GM12873 (cell line): ENCODE measurements around the gene HORMAD1.

Experiments used
- TF ChIP-seq, protein P1 (sequence below): IDR thresholded peaks from 2 replicates; pipeline ENCODE4 v1.5.1; 2012; ENCODE audit warnings: low read depth, mild to moderate bottlenecking, moderate library complexity, low read length, control low read depth; ENCODE audit not compliant: insufficient read depth; ENCODE audit errors: missing control alignments

Gene HORMAD1

GRCh38 chr1:150753416-150753815, 32.7 kb upstream of the HORMAD1 start:
- TF ChIP-seq, protein P1, sequence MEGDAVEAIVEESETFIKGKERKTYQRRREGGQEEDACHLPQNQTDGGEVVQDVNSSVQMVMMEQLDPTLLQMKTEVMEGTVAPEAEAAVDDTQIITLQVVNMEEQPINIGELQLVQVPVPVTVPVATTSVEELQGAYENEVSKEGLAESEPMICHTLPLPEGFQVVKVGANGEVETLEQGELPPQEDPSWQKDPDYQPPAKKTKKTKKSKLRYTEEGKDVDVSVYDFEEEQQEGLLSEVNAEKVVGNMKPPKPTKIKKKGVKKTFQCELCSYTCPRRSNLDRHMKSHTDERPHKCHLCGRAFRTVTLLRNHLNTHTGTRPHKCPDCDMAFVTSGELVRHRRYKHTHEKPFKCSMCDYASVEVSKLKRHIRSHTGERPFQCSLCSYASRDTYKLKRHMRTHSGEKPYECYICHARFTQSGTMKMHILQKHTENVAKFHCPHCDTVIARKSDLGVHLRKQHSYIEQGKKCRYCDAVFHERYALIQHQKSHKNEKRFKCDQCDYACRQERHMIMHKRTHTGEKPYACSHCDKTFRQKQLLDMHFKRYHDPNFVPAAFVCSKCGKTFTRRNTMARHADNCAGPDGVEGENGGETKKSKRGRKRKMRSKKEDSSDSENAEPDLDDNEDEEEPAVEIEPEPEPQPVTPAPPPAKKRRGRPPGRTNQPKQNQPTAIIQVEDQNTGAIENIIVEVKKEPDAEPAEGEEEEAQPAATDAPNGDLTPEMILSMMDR: no peak

DNA sequence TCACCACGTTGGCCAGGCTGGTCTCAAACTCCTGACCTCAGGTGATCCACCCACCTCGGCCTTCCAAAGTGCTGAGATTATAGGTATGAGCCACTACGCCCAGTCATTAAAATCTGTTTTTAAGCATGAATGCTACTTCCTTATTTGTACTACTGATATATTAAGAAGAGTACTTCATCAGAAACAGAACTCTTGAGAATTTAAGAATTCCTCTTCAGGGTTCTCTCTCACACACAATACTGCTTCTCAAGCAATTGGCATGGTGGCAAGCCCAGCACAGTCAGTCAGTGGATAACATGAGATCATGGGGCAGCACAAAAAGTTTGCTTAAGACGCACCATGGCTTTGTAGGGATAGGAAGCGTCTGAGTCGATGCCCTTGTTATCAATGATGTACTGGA, 30.7 kb upstream of the HORMAD1 start:
- TF ChIP-seq, protein P1: no peak

GRCh38 chr1:150749720-150750311, 29.1 kb upstream of the HORMAD1 start:
- TF ChIP-seq, protein P1: no peak

DNA sequence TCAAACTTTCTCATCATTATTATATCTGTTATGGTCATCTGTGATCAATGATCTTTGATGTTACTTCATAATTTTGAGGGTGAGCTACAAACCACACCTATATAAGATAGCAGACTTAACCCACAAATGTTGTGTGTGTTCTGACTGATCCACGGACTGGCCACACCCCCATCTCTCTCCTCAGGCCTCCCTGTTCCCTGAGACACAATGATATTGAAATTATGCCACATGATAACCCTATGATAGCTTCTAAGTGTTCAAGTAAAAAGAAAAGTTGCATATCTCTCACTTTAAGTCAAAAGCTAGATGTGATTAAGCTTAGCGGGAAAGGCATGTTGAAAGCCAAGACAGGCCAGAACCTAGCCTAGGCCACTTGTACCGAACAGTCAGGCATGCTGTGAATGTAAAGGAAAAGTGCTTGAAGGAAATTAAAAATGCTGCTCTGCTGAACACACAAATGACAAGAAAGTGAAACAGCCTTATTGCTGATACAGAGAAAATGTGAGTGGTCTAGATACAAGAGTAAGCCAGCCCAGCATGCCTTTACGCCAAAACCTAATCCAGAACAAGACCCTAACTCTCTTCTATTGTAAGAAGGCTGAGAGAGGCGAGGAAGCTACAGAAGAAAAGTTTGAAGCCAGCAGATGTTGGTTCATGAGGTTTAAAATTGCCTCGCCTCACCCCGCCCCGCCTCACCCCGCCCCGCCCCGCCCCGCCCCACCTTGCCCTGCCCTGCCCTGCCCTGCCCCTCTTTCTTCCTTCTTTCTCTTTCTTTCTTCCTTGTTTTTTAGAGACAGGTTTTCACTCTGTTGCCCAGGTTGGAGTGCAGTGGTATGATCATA, 28.4 kb upstream of the HORMAD1 start:
- TF ChIP-seq, protein P1: no peak

DNA sequence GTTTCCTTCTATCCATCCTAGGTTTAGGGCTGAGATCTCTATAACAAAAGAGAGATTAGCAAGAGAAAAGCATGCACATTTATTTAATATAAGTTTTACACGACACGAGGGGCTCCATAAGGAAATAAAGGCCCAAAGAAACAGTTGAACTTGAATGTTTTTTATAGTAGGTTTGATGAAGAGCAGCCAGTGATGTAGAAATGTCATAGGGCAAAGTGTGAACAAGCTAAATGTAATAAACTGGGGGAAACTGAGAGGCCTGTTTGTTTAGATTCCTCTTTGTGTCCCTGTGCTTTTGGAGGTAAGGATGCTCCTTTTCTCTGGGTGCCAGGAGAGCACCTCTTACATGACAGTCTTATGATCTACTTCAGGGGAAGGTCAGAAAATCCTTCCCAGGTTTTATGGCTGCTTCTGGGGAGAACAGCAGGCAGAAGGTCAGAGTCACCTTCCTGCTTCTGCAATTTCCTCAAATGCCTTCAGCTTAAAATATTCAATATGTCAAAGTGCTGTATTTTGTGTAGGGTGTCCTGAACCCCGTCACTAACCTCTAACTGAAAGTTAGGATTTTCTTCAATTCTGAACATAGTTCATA, 9.5 kb upstream of the HORMAD1 start:
- TF ChIP-seq, protein P1: no peak

DNA sequence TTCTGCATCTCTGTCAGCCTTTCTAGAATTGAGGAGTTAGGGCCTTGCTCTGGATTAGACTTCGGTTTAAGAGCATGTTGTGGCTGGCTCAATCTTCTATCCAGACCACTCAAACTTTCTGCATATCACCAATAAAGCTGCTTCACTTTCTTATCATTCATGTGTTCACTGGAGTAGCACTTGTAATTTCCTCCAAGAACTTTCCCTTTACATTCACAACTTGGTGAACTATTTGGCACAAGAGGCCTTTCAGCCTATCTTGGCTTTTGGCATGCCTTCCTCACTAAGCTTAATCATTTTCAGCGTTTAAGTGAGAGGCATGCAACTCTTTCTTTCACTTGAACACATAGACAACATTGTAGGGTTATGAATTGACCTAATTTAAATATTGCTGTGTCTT, 3.6 kb upstream of the HORMAD1 start:
- TF ChIP-seq, protein P1: no peak

DNA sequence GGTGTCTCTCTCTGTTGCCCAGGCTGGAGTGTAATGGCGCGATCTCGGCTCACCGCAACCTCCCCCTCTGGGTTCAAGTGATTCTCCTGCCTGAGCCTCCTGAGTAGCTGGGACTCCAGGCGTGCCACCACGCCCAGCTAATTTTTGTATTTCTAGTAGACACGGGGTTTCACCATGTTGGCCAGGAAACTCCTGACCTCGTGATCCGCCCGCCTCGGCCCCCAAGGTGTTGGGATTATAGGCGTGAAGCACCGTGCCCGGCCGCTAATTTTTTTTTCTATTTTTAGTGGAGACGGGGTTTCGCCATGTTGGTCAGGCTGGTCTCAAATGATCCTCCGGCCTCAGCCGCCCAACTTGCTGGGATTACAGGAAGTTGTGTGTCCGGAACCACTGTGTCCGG, 597 bp downstream of the HORMAD1 start:
- TF ChIP-seq, protein P1: no peak
